Mononuclear cell (primary cell): Measurements from ENCODE around the gene CDK6. TPM values are rescaled to one million over a fixed set of nuclear protein-coding genes. Genes with fewer than 3 reads are reported as not detected.
"Not testable (repeated sequence)": the region's sequence is repeated elsewhere in the genome, so short reads cannot be mapped to it uniquely, and the experiment has no call there.

ENCODE experiments used
- H3K27me3 ChIP-seq: 2 replicates; pipeline ENCODE4 v1.6.0; 2011; ENCODE audit warnings: low read length, control low read depth; ENCODE audit not compliant: insufficient read depth
- H3K4me1 ChIP-seq: 2 replicates; pipeline ENCODE4 v1.5.1; 2011; ENCODE audit warnings: mild to moderate bottlenecking, low read length, control low read depth; ENCODE audit not compliant: insufficient read depth
- H3K4me3 ChIP-seq: 2 replicates; pipeline ENCODE4 v1.5.1; 2011; ENCODE audit warnings: mild to moderate bottlenecking, low read length, moderate library complexity
- H3K9me3 ChIP-seq: 2 replicates; pipeline ENCODE4 v1.5.1; 2011; ENCODE audit warnings: low read depth, mild to moderate bottlenecking, control low read depth, low read length
- total RNA-seq: library from RNA; depleted of rRNA; stranded (reverse); fragments of >200 nt; gene quantifications from one replicate; pipeline ENCODE4 v1.2.3, GENCODE V29; 2012

Gene CDK6
- 28.4 TPM for total RNA-seq

DNA sequence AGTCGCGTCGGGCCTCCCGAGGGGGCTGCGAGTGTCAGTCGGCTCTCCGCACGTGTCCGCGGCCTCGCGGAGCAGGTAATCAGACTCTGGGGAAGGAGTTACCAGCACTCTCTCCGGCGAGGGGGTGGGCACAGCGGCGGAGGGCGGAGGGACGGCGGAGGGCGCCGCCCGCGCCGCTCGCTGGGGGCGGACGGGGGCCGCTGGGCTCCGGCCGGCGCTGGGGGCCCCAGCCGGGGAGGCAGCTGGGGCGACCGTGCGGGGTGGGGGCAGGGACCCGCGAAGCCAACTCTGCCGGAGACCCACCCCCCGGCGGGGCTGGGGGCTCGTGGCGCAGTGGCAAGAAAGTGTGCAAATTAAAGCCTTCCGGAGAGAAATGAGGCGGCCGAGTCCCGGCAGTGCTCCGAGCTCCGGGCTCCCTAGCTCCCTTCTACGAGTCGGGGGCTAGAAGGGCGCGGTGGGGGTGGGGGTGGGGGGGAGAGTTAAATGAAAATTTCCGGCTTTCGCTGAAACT is at the start of gene CDK6:
Gene CDK6 (minus strand): TSS at position 85 of the 511 bp plus-strand sequence. CDS start 3,250 bp downstream, outside the sequence.
- Histone ChIP-seq H3K9me3 (no peaks in the 10 kb centered on the region), H3K4me3 (peak within 1 kb of the TSS; percentile 84), H3K27me3 (no peaks in the 10 kb centered on the region), H3K4me1 (peaks cover 17% of the 10 kb centered on the region)

- H3K27me3 ChIP-seq = not testable (repeated sequence)
These were observed 49.7 kb upstream of the CDK6 start for GRCh38 chr7:92886039-92886438.

DNA sequence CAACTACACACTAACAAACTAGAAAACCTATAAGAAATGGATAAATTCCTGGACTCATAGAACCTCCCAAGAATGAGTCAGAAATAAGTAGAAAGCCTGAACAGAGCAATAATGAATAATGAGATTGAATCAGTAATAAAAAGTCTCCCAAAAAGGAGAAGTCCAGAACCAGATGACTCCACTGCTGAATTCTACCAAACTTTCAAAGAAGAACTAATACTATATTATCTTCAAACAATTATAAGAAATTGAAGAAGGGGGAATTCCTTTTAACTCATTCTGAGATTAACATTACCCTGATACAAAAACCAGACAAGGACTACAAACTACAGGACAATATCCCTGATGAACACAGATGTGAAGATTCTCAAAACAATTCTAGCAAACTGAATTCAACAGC is 47.8 kb upstream of the CDK6 start:
- no peaks in the 10 kb centered on the region for H3K4me1 ChIP-seq
- H3K27me3 ChIP-seq = no peaks in the 10 kb centered on the region
- peaks cover 18% of the 10 kb centered on the region for H3K9me3 ChIP-seq
- H3K4me3 ChIP-seq = no peak overlapping the region

More at GRCh38 chr7:92886039-92886438, 49.7 kb upstream of the CDK6 start:
- not testable (repeated sequence) for H3K4me3 ChIP-seq, H3K4me1 ChIP-seq
- peaks cover 18% of the 10 kb centered on the region for H3K9me3 ChIP-seq

DNA sequence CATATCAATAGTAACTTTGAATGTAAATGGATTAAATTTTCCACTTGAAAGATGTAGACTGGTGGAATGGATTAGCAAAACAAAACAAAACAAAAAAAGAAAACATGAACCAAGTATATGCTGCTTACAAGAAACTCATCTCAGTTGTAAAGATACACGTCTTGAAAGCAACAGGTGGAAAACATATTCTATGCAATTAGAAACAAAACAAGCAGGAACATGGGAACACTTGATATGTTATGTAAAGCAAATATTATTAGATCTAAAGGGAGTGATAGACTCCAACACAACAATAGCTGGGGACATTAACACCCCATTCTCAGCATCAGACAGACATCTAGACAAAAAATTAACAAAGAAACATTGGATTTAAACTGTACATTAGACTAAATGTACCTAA is 46.4 kb upstream of the CDK6 start:
- Histone ChIP-seq H3K27me3 (no peaks in the 10 kb centered on the region), H3K9me3 (peaks cover 18% of the 10 kb centered on the region), H3K4me3 (no peak overlapping the region), H3K4me1 (no peaks in the 10 kb centered on the region)

- Histone ChIP-seq H3K9me3 (peaks cover 18% of the 10 kb centered on the region), H3K27me3 (no peaks in the 10 kb centered on the region), H3K4me1 (no peaks in the 10 kb centered on the region), H3K4me3 (no peak overlapping the region)
These were observed 44.7 kb upstream of the CDK6 start for GRCh38 chr7:92881091-92881485.

- Histone ChIP-seq H3K9me3 (peaks cover 18% of the 10 kb centered on the region), H3K4me1 (no peaks in the 10 kb centered on the region), H3K4me3 (no peak overlapping the region), H3K27me3 (no peaks in the 10 kb centered on the region)
These were observed 44.1 kb upstream of the CDK6 start for GRCh38 chr7:92880212-92881090.

DNA sequence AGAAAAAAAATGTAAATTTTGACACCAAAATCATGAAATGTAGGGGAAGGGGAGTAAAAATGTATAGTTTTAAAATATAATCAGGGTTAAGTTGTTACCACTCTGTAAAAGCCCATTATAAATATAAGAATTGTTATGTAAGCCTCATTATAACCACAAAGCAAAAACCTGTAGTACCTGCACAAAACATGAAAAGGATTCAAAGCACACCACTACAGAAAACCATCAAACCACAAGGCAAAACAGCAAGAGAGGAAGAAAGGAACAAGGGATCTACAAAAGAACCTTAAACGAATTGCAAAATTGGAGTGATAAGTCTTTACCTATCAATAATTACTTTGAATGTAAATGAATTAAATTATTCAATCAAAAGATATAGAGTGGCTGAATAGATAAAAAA is 41.0 kb upstream of the CDK6 start:
- peaks cover 10% of the 10 kb centered on the region for H3K9me3 ChIP-seq
- no peaks in the 10 kb centered on the region for H3K4me1 ChIP-seq
- no peak overlapping the region for H3K4me3 ChIP-seq
- no peaks in the 10 kb centered on the region for H3K27me3 ChIP-seq

- H3K4me3 ChIP-seq = no peak overlapping the region
- no peaks in the 10 kb centered on the region for H3K27me3 ChIP-seq
- no peaks in the 10 kb centered on the region for H3K4me1 ChIP-seq
- peaks cover 5% of the 10 kb centered on the region for H3K9me3 ChIP-seq
These were observed 40.5 kb upstream of the CDK6 start for GRCh38 chr7:92876836-92877235.

- no peaks in the 10 kb centered on the region for H3K4me1 ChIP-seq
- H3K4me3 ChIP-seq = no peak overlapping the region
- no peaks in the 10 kb centered on the region for H3K27me3 ChIP-seq
- H3K9me3 ChIP-seq = no peaks in the 10 kb centered on the region
These were observed 39.3 kb upstream of the CDK6 start for GRCh38 chr7:92875719-92876118.

DNA sequence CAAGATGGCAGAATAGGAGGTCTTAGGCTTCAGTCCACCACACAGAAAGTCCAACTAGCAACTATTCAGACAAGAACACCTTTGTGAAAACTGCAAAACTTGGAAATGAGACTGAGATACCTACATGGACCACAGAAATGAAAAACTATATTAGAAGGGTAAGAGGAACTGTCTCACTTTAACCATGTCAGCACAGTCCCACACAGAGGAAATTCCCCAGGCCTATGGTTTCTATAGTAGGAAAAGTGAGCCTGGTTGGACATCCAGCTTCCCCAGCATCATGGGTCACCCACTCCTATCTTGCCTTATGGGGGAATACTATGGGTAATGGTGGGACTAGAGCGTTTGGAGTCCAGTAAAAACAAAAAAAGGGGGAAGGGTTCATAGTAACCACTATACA is 38.8 kb upstream of the CDK6 start:
- H3K9me3 ChIP-seq = no peaks in the 10 kb centered on the region
- H3K4me1 ChIP-seq = no peaks in the 10 kb centered on the region
- no peak overlapping the region for H3K4me3 ChIP-seq
- H3K27me3 ChIP-seq = no peaks in the 10 kb centered on the region

GRCh38 chr7:92874567-92874966 is 38.2 kb upstream of the CDK6 start:
- Histone ChIP-seq H3K9me3 (peaks cover under 1% of the 10 kb centered on the region), H3K27me3 (no peaks in the 10 kb centered on the region), H3K4me3 (no peak overlapping the region), H3K4me1 (no peaks in the 10 kb centered on the region)

DNA sequence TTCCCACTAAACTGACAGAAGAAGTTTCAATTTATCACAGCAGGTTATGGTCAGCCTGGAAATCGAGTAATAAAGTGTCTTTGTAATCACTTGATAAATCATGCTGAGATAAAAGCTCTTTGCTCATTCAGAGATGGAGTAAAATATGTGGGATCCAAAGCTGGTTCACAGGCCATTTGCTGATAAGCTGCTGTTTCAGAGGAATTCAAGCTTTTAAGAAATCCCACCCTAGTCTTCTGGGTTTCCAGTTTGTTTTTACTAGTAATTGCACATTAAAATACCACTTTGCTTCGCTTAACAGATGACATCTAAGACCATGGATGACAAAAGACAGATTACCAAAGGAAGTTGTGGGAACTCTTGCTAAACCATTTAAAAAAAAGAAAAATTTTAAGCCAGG is 37.4 kb upstream of the CDK6 start:
- Histone ChIP-seq H3K27me3 (no peaks in the 10 kb centered on the region), H3K9me3 (peaks cover 8% of the 10 kb centered on the region), H3K4me1 (no peaks in the 10 kb centered on the region), H3K4me3 (no peak overlapping the region)

DNA sequence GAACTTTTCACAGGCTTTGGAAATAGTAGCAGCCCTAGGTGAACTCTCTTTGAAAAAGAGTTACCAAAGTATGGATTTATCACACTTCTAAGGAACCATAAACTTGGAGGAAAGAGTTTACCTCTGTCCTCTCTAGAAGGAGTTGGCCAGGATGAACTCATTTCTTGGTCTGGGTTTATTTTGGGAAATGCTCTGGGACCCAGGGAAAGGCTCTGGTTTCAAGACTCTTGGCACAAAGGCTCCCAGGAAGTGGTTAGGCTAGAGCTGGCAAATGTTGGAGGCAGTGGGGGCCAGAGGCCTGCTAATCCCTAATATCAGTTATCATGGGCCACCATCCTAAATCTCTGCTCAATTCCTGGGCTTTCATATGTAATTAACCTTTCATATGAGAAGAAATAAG is 36.3 kb upstream of the CDK6 start:
- Histone ChIP-seq H3K4me3 (no peak overlapping the region), H3K4me1 (no peaks in the 10 kb centered on the region), H3K27me3 (no peaks in the 10 kb centered on the region), H3K9me3 (peaks cover 17% of the 10 kb centered on the region)

DNA sequence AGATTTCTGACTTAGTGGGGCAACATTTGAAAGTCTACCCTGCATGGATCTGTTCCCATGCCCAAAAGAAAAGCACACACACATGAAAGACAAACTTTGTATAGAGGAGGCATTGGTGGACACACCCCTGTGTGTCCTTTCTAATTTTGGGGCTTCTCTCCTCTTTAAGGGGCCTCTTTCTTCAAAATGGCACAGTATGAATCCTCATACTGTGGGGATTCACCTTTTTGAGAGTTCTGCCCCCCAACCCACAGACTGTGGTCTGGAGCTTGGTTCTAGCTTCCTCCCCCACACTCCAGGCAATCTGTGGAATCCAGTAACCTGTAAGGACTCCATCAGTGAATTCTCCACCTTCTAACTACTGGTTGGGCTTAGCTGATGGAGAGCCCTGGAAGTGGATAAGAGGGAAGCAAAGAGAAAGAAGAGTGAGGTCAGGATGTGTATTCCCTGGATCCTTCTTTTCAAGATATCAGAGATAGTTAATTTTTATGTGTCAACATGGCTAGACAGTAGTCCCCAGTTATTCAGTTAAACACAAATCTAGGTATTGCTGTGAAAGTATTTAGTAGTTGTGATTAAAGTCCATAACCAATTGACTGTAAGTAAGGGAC is 32.4 kb upstream of the CDK6 start:
- H3K9me3 ChIP-seq = peaks cover 17% of the 10 kb centered on the region
- H3K27me3 ChIP-seq = no peaks in the 10 kb centered on the region
- H3K4me3 ChIP-seq = no peak overlapping the region
- H3K4me1 ChIP-seq = no peaks in the 10 kb centered on the region

- H3K4me3 ChIP-seq, H3K27me3 ChIP-seq, H3K4me1 ChIP-seq: not testable (repeated sequence)
- H3K9me3 ChIP-seq = peaks cover 13% of the 10 kb centered on the region
These were observed 27.8 kb upstream of the CDK6 start for GRCh38 chr7:92864169-92864568.
